SK-N-SH treated with all-trans-retinoic acid at 6 μM for 48 hours (cell line): ENCODE results near the gene MRPL48.

ENCODE experiments used
- ZC3H10 ChIP-seq: fragments of 250-450 bp; sonication (Bioruptor Pico); IDR thresholded peaks from 2 replicates; pipeline ENCODE4 v1.5.1; 2021; ENCODE audit warnings: mild to moderate bottlenecking, moderate library complexity
- ZFP3 ChIP-seq: fragments of 250-450 bp; sonication (Bioruptor Pico); IDR thresholded peaks from 2 replicates; pipeline ENCODE4 v1.5.0; 2020; ENCODE audit warnings: mild to moderate bottlenecking, moderate library complexity

DNA sequence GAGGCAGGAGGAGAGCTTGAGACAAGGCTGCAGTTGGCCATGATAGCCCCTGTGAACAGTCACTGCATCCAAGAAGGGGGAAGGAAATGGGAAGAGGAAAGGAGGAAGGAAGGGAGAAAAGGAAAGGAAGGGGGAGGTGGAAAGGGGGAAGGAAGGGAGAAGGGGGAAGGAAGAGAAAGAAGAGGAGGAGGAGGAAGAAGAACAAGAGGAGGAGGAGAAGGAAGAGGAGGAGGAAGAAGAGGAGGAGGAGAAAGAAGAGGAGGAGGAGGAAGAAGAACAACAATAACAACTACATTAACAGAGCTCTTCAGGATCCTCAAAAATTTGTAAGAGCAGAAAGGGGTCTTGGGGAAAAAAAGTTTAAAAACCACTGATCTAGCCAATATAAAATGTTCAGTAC, 32.0 kb upstream of the MRPL48 start:
- TF ChIP-seq ZC3H10: no peak
- TF ChIP-seq ZFP3 (CRISPR knock-in tag): no peak
